Measurements from ENCODE around the gene BIRC5. TPM values are rescaled to one million over a fixed set of nuclear protein-coding genes. Genes with fewer than 3 reads are reported as not detected.
"Not testable (repeated sequence)": the region's sequence is repeated elsewhere in the genome, so short reads cannot be mapped to it uniquely, and the experiment has no call there.

Gene BIRC5
- polyA plus RNA-seq, 1 experiment, result 30.7 TPM

- TF ChIP-seq, protein P1, sequence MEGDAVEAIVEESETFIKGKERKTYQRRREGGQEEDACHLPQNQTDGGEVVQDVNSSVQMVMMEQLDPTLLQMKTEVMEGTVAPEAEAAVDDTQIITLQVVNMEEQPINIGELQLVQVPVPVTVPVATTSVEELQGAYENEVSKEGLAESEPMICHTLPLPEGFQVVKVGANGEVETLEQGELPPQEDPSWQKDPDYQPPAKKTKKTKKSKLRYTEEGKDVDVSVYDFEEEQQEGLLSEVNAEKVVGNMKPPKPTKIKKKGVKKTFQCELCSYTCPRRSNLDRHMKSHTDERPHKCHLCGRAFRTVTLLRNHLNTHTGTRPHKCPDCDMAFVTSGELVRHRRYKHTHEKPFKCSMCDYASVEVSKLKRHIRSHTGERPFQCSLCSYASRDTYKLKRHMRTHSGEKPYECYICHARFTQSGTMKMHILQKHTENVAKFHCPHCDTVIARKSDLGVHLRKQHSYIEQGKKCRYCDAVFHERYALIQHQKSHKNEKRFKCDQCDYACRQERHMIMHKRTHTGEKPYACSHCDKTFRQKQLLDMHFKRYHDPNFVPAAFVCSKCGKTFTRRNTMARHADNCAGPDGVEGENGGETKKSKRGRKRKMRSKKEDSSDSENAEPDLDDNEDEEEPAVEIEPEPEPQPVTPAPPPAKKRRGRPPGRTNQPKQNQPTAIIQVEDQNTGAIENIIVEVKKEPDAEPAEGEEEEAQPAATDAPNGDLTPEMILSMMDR (IDR thresholded peaks at IDR 0.05; ENCODE audit: insufficient read depth, low read depth, low read length), result no peak
- DNase-seq (ENCODE audit: low read depth), result no peak
Observed at GRCh38 chr17:78231991-78232858, 18.2 kb downstream of the BIRC5 start.

DNA sequence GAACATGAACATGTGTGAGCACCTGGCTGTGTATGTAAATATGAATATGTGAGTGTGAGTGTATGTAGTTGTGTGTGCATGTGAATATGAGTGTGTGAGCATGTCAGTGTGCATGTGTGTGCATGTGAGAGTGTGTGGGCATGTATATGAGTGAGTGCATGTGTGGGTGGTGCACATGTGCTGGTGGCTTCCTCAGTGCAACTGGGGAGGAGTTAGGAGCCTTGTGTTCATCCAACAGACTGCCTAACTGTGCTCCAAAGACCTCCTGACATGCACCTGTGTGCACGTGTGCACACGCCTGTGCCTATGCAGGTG is 18.8 kb downstream of the BIRC5 start:
- no peak for DNase-seq (ENCODE audit: low read depth)
- ChIA-PET POLR2A (no interaction called here), CTCF (interaction anchor here (1.2 kb wide), 1 partner anchor 15 kb away, joined by 4 read pairs; no protein-coding TSS in a partner anchor)
- TF ChIP-seq, protein P1 (IDR thresholded peaks at IDR 0.05; ENCODE audit: insufficient read depth, low read depth, low read length), result no peak
- no peak overlapping the region for H3K4me3 ChIP-seq (ENCODE audit: low read depth, low read length)
- peaks cover 28% of the 10 kb centered on the region for H3K27me3 ChIP-seq (ENCODE audit: control insufficient read depth, insufficient read depth, low read length)
- H3K36me3 ChIP-seq (ENCODE audit: control insufficient read depth, insufficient read depth, low read length), result no peaks in the 10 kb centered on the region

More at GRCh38 chr17:78231991-78232858, 18.2 kb downstream of the BIRC5 start:
- no peak overlapping the region for H3K4me3 ChIP-seq (ENCODE audit: low read depth, low read length)
- peaks cover 28% of the 10 kb centered on the region for H3K27me3 ChIP-seq (ENCODE audit: control insufficient read depth, insufficient read depth, low read length)
- POLR2A ChIA-PET, result no interaction called here
- H3K36me3 ChIP-seq (ENCODE audit: control insufficient read depth, insufficient read depth, low read length), result no peaks in the 10 kb centered on the region
- CTCF ChIA-PET, result interaction anchor here (1.2 to 1.5 kb wide), 2 partner anchors 14 to 18 kb away, joined by 4 to 5 read pairs; no protein-coding TSS in a partner anchor

- CTCF ChIA-PET, result no interaction called here
- TF ChIP-seq, protein P1 (IDR thresholded peaks at IDR 0.05; ENCODE audit: insufficient read depth, low read depth, low read length), result no peak
- POLR2A ChIA-PET, result no interaction called here
- Histone ChIP-seq H3K36me3 (ENCODE audit: control insufficient read depth, insufficient read depth, low read length) (no peaks in the 10 kb centered on the region), H3K4me3 (ENCODE audit: low read depth, low read length) (no peak overlapping the region), H3K27me3 (ENCODE audit: control insufficient read depth, insufficient read depth, low read length) (peaks cover 28% of the 10 kb centered on the region)
- DNase-seq (ENCODE audit: low read depth), result no peak
Observed at GRCh38 chr17:78233678-78234077, 19.6 kb downstream of the BIRC5 start.

DNA sequence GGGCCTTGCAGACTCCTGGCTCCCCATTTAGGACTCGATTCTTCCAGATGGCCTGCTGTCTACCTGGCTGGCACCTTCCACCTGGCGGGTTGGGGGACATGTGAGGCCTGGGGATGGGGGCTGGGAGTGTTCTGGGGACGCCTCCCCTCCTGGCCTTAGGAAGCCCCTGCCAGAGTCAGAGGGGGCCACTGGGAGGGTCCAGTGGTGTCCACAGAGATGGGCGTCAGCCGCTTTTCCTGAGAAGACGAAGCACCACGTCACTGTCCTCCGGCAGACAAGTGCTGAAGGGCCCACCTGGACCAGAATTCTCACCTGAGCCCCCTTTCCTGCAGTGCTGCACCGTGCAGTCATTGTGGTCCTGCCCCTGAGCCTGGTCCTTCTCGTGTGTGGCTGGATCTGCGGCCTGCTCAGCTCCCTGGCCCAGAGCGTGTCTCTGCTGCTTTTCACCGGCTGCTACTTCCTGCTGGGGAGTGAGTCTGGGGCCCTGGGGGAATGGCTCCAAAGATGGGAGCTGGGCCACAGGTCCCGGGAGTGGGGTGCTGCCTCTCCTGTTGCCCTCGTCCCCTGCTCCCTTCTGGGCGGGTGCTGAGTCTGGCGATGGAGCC is 20.3 kb downstream of the BIRC5 start:
- ChIA-PET CTCF (interaction anchor here (2.5 kb wide), 1 partner anchor 16 kb away, joined by 13 read pairs; no protein-coding TSS in a partner anchor), POLR2A (no interaction called here)
- no peak for DNase-seq (ENCODE audit: low read depth)

DNA sequence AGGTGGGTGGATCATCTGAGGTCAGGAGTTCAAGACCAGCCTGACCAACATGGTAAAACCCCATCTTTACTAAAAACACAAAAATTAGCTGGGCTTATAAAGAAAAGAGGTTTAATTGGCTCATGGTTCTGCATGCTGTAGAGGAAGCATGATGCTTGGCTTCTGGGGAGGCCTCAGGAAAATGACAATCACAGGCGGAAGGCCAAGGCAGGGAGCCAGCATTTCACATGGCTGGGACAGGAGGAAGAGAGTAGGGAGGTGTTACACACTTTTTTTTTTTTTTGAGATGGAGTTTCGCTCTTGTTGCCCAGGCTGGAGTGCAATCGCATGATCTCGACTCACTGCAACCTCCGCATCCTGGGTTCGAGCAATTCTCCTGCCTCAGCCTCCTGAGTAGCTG is 21.0 kb downstream of the BIRC5 start:
- peaks cover 28% of the 10 kb centered on the region for H3K27me3 ChIP-seq (ENCODE audit: control insufficient read depth, insufficient read depth, low read length)
- H3K4me3 ChIP-seq (ENCODE audit: low read depth, low read length); DNase-seq (ENCODE audit: low read depth); H3K36me3 ChIP-seq (ENCODE audit: control insufficient read depth, insufficient read depth, low read length): not testable (repeated sequence)
- ChIA-PET POLR2A (interaction anchor here (0.6 kb wide), 1 partner anchor 213 kb away, joined by 9 read pairs; no protein-coding TSS in a partner anchor), CTCF (interaction anchor here (2.5 kb wide), 1 partner anchor 15 kb away, joined by 13 read pairs; no protein-coding TSS in a partner anchor)

More for the DNA sequence above, 20.3 kb downstream of the BIRC5 start:
- Histone ChIP-seq H3K36me3 (ENCODE audit: control insufficient read depth, insufficient read depth, low read length) (no peaks in the 10 kb centered on the region), H3K27me3 (ENCODE audit: control insufficient read depth, insufficient read depth, low read length) (peaks cover 28% of the 10 kb centered on the region), H3K4me3 (ENCODE audit: low read depth, low read length) (no peak overlapping the region)
- TF ChIP-seq, protein P1 (IDR thresholded peaks at IDR 0.05; ENCODE audit: insufficient read depth, low read depth, low read length), result no peak

All from BJ (cell line).